CD8-positive, alpha-beta memory T cell (primary cell): ENCODE data around the gene BPNT1. TPM values are rescaled to one million over a fixed set of nuclear protein-coding genes. Genes with fewer than 3 reads are reported as not detected.
A peak's percentile ranks its signal among the peaks of the same experiment; 100 is the strongest.
"Not testable (repeated sequence)": the region's sequence is repeated elsewhere in the genome, so short reads cannot be mapped to it uniquely, and the experiment has no call there.

Experiments
- CTCF ChIA-PET: fragments of 350-600 bp; sonication (Branson Sonifier 250); formaldehyde crosslinking; loops from one replicate; lab custom pipeline; 2021; ENCODE audit warnings: antibody characterized with exemption; lab: Charles Lee
- POLR2A ChIA-PET: fragments of 350-600 bp; sonication (Branson Sonifier 250); formaldehyde crosslinking; loops from one replicate; lab custom pipeline; 2021; ENCODE audit warnings: antibody characterized with exemption; lab: Charles Lee
- DNase-seq, 5 donors: peaks; one replicate each; pipeline versions ENCODE4 v3.0.0 to v3.0.0-alpha.2; 2020 to 2022; ENCODE audit warnings: mixed read lengths in 1 of 5
- H3K27ac ChIP-seq: one replicate; pipeline ENCODE4 v1.7.0; 2013; ENCODE audit warnings: low read depth, mild to moderate bottlenecking, low read length, moderate library complexity
- H3K27me3 ChIP-seq: 2 replicates; pipeline ENCODE4 v1.7.0; 2013; ENCODE audit warnings: low read length, mild to moderate bottlenecking; ENCODE audit not compliant: insufficient read depth, poor library complexity, severe bottlenecking
- H3K36me3 ChIP-seq: 2 replicates; pipeline ENCODE4 v1.7.0; 2013; ENCODE audit warnings: mild to moderate bottlenecking, low read length, moderate library complexity; ENCODE audit not compliant: insufficient read depth
- H3K4me1 ChIP-seq: 2 replicates; pipeline ENCODE4 v1.7.0; 2013; ENCODE audit warnings: mild to moderate bottlenecking, low read length, moderate library complexity; ENCODE audit not compliant: insufficient read depth
- H3K4me3 ChIP-seq: 2 replicates; pipeline ENCODE4 v1.7.0; 2013; ENCODE audit warnings: mild to moderate bottlenecking, low read length
- H3K9me3 ChIP-seq: 2 replicates; pipeline ENCODE4 v1.7.0; 2013; ENCODE audit warnings: mild to moderate bottlenecking, low read length
- H3K27ac Mint-ChIP-seq, 8 donors: one replicate each; pipeline ENCODE4 v1.8.0; 2020 to 2021; ENCODE audit warnings: mixed read lengths in 8 of 8, mild to moderate bottlenecking in 6 of 8, inconsistent platforms in 3 of 8, moderate library complexity in 3 of 8
- H3K27me3 Mint-ChIP-seq, 2 donors: one replicate each; pipeline ENCODE4 v1.8.0; 2020 to 2021; ENCODE audit warnings: mixed read lengths in 2 of 2, mild to moderate bottlenecking in 1 of 2, moderate library complexity in 1 of 2
- H3K36me3 Mint-ChIP-seq, 3 donors: one replicate each; pipeline ENCODE4 v1.8.0; 2020 to 2021; ENCODE audit warnings: mixed read lengths in 3 of 3, inconsistent platforms in 1 of 3, mild to moderate bottlenecking in 1 of 3
- H3K4me1 Mint-ChIP-seq, 3 donors: one replicate each; pipeline ENCODE4 v1.8.0; 2020 to 2021; ENCODE audit warnings: mixed read lengths in 3 of 3, inconsistent platforms in 1 of 3, mild to moderate bottlenecking in 1 of 3
- H3K4me3 Mint-ChIP-seq, 7 donors: one replicate each; pipeline ENCODE4 v1.8.0; 2020 to 2021; ENCODE audit warnings: mixed read lengths in 7 of 7, mild to moderate bottlenecking in 6 of 7, moderate library complexity in 4 of 7, inconsistent platforms in 2 of 7
- H3K9me3 Mint-ChIP-seq, 5 donors: one replicate each; pipeline ENCODE4 v1.8.0; 2020 to 2022; ENCODE audit warnings: mixed read lengths in 5 of 5, mild to moderate bottlenecking in 3 of 5, moderate library complexity in 2 of 5, inconsistent platforms in 1 of 5
- polyA plus RNA-seq: library from polyadenylated mRNA; unstranded; fragments of 300-500 nt; fragmentation: Illumina TruSeq; gene quantifications from one replicate; pipeline ENCODE4 v1.2.3, GENCODE V29; 2021
- total RNA-seq, 2 experiments: library from RNA; stranded (reverse); gene quantifications; one replicate each; pipeline ENCODE4 v1.2.3, GENCODE V29; 2021

BPNT1 gene
- total and polyA plus RNA-seq, 3 experiments from 2014 or later, result 21.3 to 26.3 (median 24.8) TPM

- Histone ChIP-seq H3K27ac (no peak overlapping the region), H3K36me3 (peaks cover 7% of the 10 kb centered on the region), H3K9me3 (no peaks in the 10 kb centered on the region), H3K27me3 (no peaks in the 10 kb centered on the region), H3K4me3 (no peak overlapping the region), H3K4me1 (no peaks in the 10 kb centered on the region)
- ChIA-PET POLR2A (no interaction called here), CTCF (interaction anchor here (0.6 kb wide), 1 partner anchor 132 kb away, joined by 3 read pairs; no protein-coding TSS in a partner anchor)
- Mint-ChIP-seq H3K4me1 (peaks cover 5 to 13% (median 5%) of the 10 kb centered on the region in 3 donors), H3K27ac (no peak overlapping the region), H3K36me3 (peaks cover 0 to 47% (median 4%) of the 10 kb centered on the region in 3 donors), H3K27me3 (no peaks in the 10 kb centered on the region), H3K9me3 (no peaks in the 10 kb centered on the region), H3K4me3 (no peak overlapping the region)
- DNase-seq, result no peak
Observed at GRCh38 chr1:220123066-220123465, 33.5 kb upstream of the BPNT1 start.

GRCh38 chr1:220121791-220122530 is 32.4 kb upstream of the BPNT1 start:
- no peak overlapping the region for H3K4me3 Mint-ChIP-seq

GRCh38 chr1:220119043-220119512 is 29.5 kb upstream of the BPNT1 start:
- no peak for DNase-seq
- Mint-ChIP-seq H3K27me3 (no peaks in the 10 kb centered on the region), H3K4me1 (peaks cover 5 to 10% (median 6%) of the 10 kb centered on the region in 3 donors), H3K4me3 (no peak overlapping the region), H3K27ac (peak overlapping the region in 1 of 8 donors; percentile 46), H3K36me3 (peaks cover 0 to 50% (median 2%) of the 10 kb centered on the region in 3 donors), H3K9me3 (no peaks in the 10 kb centered on the region)
- ChIA-PET POLR2A (no interaction called here), CTCF (no interaction called here)
- Histone ChIP-seq H3K27me3 (no peaks in the 10 kb centered on the region), H3K4me1 (no peaks in the 10 kb centered on the region), H3K36me3 (peaks cover 22% of the 10 kb centered on the region), H3K4me3 (no peak overlapping the region), H3K27ac (no peak overlapping the region), H3K9me3 (no peaks in the 10 kb centered on the region)

More at GRCh38 chr1:220121791-220122530, 32.4 kb upstream of the BPNT1 start:
- ChIA-PET POLR2A (no interaction called here), CTCF (no interaction called here)
- Histone ChIP-seq H3K4me3 (no peak overlapping the region), H3K9me3 (no peaks in the 10 kb centered on the region), H3K27ac (no peak overlapping the region), H3K36me3 (peaks cover 6% of the 10 kb centered on the region), H3K27me3 (no peaks in the 10 kb centered on the region), H3K4me1 (no peaks in the 10 kb centered on the region)
- H3K27ac Mint-ChIP-seq, result peak overlapping the region in 4 of 8 donors; percentile 12 to 54 (median 33)
- no peaks in the 10 kb centered on the region for H3K9me3 Mint-ChIP-seq
- DNase-seq, result no peak
- peaks cover 5 to 13% (median 5%) of the 10 kb centered on the region in 3 donors for H3K4me1 Mint-ChIP-seq
- no peaks in the 10 kb centered on the region for H3K27me3 Mint-ChIP-seq
- peaks cover 0 to 44% (median 1%) of the 10 kb centered on the region in 3 donors for H3K36me3 Mint-ChIP-seq

DNA sequence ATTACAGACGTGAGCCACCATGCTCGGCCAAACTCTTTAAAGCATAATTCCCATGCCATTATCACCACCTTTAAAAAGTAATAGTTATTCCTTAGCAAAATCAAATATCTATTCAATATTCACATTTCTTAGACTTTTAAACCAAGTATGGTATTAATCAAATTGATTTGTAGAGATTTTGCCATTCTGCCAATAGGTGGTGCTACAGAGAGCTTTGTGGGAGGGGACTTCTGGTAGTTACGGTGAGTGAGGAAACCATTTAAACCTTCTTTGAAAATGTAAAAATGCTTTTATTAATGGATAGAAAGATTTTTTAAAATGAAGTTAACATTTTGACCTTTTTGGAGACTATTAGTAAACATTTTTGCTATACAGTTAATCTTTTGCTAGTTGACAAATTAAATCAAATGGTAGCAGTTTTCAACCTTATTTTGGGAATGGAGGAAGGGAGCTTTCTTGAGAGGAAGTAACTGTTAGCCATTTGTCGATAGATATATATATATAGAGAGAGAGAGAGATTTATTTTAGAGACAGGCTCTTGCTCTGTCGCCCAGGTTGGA is 23.6 kb upstream of the BPNT1 start:
- H3K36me3 Mint-ChIP-seq, result peaks cover 3 to 70% (median 14%) of the 10 kb centered on the region in 3 donors
- H3K9me3 Mint-ChIP-seq, result no peaks in the 10 kb centered on the region
- DNase-seq, result peak in 2 of 5 donors; percentile 24 to 40
- H3K4me1 Mint-ChIP-seq, result peaks cover 6 to 8% (median 7%) of the 10 kb centered on the region in 3 donors
- H3K27me3 ChIP-seq, result no peaks in the 10 kb centered on the region
- peak overlapping the region in 5 of 8 donors; percentile 5 to 80 (median 13) for H3K27ac Mint-ChIP-seq
- ChIA-PET CTCF (interaction anchor here (0.9 to 2.9 kb wide), 7 partner anchors 11 to 101 kb away, joined by 3 to 10 read pairs (median 3); no protein-coding TSS in a partner anchor), POLR2A (interaction anchor here (0.8 kb wide), 1 partner anchor 1598 kb away, joined by 3 read pairs; no protein-coding TSS in a partner anchor)
- no peaks in the 10 kb centered on the region for H3K4me1 ChIP-seq
- H3K27me3 Mint-ChIP-seq, result no peaks in the 10 kb centered on the region
- no peaks in the 10 kb centered on the region for H3K9me3 ChIP-seq
- H3K36me3 ChIP-seq, result peaks cover 45% of the 10 kb centered on the region
- no peak overlapping the region for H3K4me3 ChIP-seq
- peak overlapping the region in 6 of 7 donors; percentile 2 to 50 (median 6) for H3K4me3 Mint-ChIP-seq
- H3K27ac ChIP-seq, result no peak overlapping the region

DNA sequence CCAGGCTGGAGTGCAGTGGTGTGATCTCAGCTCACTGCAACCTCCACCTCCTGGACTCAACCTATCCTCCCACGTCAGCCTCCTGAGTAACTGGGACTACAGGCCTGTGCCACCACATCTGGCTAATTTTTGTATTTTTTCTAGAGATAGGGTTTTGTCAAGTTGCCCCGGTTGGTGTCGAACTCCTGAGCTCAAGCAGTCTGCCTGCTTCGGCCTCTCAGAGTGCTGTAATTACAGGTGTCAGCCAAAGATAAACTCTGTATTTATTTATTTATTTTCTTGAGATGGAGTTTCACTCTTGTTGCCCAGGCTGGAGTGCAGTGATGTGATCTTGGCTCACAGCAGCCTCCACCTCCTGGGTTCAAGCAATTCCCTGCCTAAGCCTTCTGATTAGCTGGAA is 23.0 kb upstream of the BPNT1 start:
- not testable (repeated sequence) for H3K27ac Mint-ChIP-seq, DNase-seq, H3K27ac ChIP-seq, H3K4me1 Mint-ChIP-seq, H3K4me3 Mint-ChIP-seq, H3K4me3 ChIP-seq, H3K9me3 ChIP-seq, H3K27me3 ChIP-seq, H3K4me1 ChIP-seq, H3K9me3 Mint-ChIP-seq, H3K27me3 Mint-ChIP-seq
- peaks cover 3 to 70% (median 16%) of the 10 kb centered on the region in 3 donors for H3K36me3 Mint-ChIP-seq
- ChIA-PET CTCF (interaction anchor here (0.9 to 2.9 kb wide), 6 partner anchors 12 to 72 kb away, joined by 3 to 10 read pairs (median 3); partner anchors contain the start of gene EPRS1), POLR2A (interaction anchor here (0.8 kb wide), 1 partner anchor 1599 kb away, joined by 3 read pairs; no protein-coding TSS in a partner anchor)
- peaks cover 47% of the 10 kb centered on the region for H3K36me3 ChIP-seq

DNA sequence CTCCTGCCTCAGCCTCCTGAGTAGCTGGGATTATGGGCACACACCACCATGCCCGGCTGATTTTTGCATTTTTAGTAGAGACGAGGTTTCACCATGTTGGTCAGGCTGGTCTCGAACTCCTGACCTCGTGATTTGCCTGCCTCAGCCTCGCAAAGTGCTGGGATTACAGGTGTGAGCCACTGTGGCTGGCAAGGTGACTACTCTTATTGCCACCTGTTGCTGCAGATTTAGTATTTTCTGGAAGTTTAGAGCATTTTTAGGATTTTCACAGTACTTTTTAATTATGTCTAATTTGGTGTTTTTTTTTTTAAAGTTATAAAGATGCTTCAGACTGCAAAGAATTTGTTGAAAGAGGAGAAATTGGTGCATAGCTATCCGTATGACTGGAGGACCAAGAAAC is 20.9 kb upstream of the BPNT1 start:
- H3K27me3 ChIP-seq, H3K9me3 ChIP-seq, H3K4me3 Mint-ChIP-seq, H3K27me3 Mint-ChIP-seq, H3K9me3 Mint-ChIP-seq, H3K27ac Mint-ChIP-seq, POLR2A ChIA-PET, DNase-seq, H3K27ac ChIP-seq, H3K4me1 ChIP-seq, H3K4me3 ChIP-seq, H3K4me1 Mint-ChIP-seq: not testable (repeated sequence)
- H3K36me3 ChIP-seq, result peaks cover 49% of the 10 kb centered on the region
- H3K36me3 Mint-ChIP-seq, result peaks cover 3 to 71% (median 23%) of the 10 kb centered on the region in 3 donors
- CTCF ChIA-PET, result interaction anchor here (0.6 kb wide), 1 partner anchor 74 kb away, joined by 3 read pairs; no protein-coding TSS in a partner anchor

DNA sequence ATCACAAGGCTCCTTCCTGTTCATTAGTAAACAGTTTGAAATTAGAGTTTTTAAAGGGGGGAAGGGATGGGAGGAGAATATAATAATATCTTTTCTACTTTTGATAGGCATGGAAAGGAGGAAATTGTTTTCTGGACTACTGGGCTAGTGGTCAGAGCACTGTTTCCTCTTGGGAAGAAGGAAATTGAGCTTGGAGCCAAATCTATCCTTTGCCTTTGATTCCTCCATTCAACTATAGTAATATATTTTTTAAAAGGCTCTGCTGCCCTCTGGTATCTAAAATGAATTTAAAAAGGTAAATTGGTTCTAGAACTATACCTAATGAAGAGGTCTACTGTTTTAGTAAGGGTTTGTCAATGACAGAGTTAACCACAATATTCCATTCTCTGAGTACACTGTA is 10.2 kb upstream of the BPNT1 start:
- no peak for DNase-seq
- no peak overlapping the region for H3K27ac ChIP-seq
- H3K27me3 ChIP-seq, result no peaks in the 10 kb centered on the region
- H3K36me3 ChIP-seq, result peaks cover 8% of the 10 kb centered on the region
- Mint-ChIP-seq H3K4me1 (peaks cover 26 to 34% (median 29%) of the 10 kb centered on the region in 3 donors), H3K9me3 (no peaks in the 10 kb centered on the region), H3K27me3 (no peaks in the 10 kb centered on the region), H3K4me3 (no peak overlapping the region), H3K36me3 (peaks cover 0 to 60% (median 15%) of the 10 kb centered on the region in 3 donors), H3K27ac (peak overlapping the region in 1 of 8 donors; percentile 80)
- no peaks in the 10 kb centered on the region for H3K9me3 ChIP-seq
- no peak overlapping the region for H3K4me3 ChIP-seq
- CTCF ChIA-PET, result interaction anchor here (0.9 kb wide), 1 partner anchor 14 kb away, joined by 3 read pairs; no protein-coding TSS in a partner anchor
- H3K4me1 ChIP-seq, result peaks cover 10% of the 10 kb centered on the region
- POLR2A ChIA-PET, result no interaction called here
